SK-N-SH (cell line): ENCODE measurements around the gene OR2AJ1.

Source experiments
- EZH2phosphoT487 ChIP-seq: fragments of 200-600 bp; sonication (generic); IDR thresholded peaks from 2 replicates; pipeline ENCODE4 v1.6.1; 2017; ENCODE audit warnings: low read depth, mixed run types, mild to moderate bottlenecking, antibody characterized with exemption, moderate library complexity, borderline replicate concordance
- RFX5 ChIP-seq: IDR thresholded peaks from 2 replicates; pipeline ENCODE4 v1.6.1; 2012; ENCODE audit warnings: mild to moderate bottlenecking, improper control_type of control experiment, low read length
- TF ChIP-seq, protein P1 (sequence below): fragments of 200-600 bp; sonication (generic); IDR thresholded peaks from 2 replicates; pipeline ENCODE4 v1.6.1; 2017; ENCODE audit warnings: antibody characterized with exemption, mild to moderate bottlenecking, moderate library complexity
- TF ChIP-seq, protein P2 (sequence below): IDR thresholded peaks from 2 replicates; pipeline ENCODE4 v1.4.0; 2012; ENCODE audit warnings: low read depth, borderline replicate concordance
- TF ChIP-seq, protein P3 (sequence below): fragments of 150-350 bp; IDR thresholded peaks from 2 replicates; pipeline ENCODE4 v1.6.1; 2017; ENCODE audit warnings: antibody characterized with exemption, low read length, low read depth, borderline replicate concordance

DNA sequence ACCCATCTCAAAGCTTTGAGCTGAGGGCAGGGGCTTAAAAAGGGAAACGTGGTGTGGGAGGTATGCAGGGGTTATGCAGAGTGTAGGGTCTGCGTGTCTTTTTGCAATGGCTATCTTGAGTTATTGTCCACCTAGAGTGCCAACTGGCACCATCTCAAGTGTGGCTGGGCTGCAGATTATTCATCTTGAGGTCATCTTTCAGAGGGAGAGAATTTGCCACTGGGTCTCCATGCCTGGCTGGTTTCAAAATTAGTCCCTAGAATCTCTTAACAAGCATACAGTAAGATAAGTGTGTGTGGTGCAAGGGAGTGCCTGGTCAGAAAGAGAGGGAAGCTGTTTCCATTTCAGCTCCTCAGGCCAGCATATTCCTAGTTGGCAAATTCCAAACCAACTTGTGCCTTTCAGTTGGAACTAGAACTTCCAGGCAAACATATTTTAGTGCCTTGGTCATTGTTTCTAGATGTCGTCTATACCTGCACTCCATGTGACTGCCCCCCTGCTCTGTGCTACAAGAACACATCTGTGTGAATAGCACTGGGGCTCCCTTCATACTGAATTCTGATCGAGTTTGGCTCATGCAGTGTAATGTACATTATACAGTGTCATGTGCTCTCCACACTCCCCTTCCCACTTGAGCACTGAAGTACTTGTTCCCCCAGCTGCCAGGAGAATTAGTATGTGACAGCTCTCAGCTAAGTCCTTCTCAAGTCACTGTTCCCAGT, 9.6 kb upstream of the OR2AJ1 start:
- TF ChIP-seq, protein P1, sequence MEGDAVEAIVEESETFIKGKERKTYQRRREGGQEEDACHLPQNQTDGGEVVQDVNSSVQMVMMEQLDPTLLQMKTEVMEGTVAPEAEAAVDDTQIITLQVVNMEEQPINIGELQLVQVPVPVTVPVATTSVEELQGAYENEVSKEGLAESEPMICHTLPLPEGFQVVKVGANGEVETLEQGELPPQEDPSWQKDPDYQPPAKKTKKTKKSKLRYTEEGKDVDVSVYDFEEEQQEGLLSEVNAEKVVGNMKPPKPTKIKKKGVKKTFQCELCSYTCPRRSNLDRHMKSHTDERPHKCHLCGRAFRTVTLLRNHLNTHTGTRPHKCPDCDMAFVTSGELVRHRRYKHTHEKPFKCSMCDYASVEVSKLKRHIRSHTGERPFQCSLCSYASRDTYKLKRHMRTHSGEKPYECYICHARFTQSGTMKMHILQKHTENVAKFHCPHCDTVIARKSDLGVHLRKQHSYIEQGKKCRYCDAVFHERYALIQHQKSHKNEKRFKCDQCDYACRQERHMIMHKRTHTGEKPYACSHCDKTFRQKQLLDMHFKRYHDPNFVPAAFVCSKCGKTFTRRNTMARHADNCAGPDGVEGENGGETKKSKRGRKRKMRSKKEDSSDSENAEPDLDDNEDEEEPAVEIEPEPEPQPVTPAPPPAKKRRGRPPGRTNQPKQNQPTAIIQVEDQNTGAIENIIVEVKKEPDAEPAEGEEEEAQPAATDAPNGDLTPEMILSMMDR = no peak
- TF ChIP-seq RFX5 (no peak), EZH2phosphoT487 (no peak)
- TF ChIP-seq, protein P2, sequence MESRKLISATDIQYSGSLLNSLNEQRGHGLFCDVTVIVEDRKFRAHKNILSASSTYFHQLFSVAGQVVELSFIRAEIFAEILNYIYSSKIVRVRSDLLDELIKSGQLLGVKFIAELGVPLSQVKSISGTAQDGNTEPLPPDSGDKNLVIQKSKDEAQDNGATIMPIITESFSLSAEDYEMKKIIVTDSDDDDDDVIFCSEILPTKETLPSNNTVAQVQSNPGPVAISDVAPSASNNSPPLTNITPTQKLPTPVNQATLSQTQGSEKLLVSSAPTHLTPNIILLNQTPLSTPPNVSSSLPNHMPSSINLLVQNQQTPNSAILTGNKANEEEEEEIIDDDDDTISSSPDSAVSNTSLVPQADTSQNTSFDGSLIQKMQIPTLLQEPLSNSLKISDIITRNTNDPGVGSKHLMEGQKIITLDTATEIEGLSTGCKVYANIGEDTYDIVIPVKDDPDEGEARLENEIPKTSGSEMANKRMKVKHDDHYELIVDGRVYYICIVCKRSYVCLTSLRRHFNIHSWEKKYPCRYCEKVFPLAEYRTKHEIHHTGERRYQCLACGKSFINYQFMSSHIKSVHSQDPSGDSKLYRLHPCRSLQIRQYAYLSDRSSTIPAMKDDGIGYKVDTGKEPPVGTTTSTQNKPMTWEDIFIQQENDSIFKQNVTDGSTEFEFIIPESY = no peak
- TF ChIP-seq, protein P3, sequence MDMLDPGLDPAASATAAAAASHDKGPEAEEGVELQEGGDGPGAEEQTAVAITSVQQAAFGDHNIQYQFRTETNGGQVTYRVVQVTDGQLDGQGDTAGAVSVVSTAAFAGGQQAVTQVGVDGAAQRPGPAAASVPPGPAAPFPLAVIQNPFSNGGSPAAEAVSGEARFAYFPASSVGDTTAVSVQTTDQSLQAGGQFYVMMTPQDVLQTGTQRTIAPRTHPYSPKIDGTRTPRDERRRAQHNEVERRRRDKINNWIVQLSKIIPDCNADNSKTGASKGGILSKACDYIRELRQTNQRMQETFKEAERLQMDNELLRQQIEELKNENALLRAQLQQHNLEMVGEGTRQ = no peak
